Body of pancreas (tissue), 4 donors: Measurements from ENCODE around the gene GRIN2D.

ENCODE experiments used
- POLR2A ChIP-seq, 3 donors: fragments of 450-650 bp; IDR thresholded peaks; one replicate each; pipeline ENCODE4 v1.6.1; 2016; ENCODE audit warnings: antibody characterized with exemption in 3 of 3, mild to moderate bottlenecking in 2 of 3
- TF ChIP-seq, protein P1 (sequence below), 7 experiments: fragments of 450-650 bp in 4 of 7; fragments of 200-600 bp in 3 of 7; sonication (generic) in 3 of 7; IDR thresholded peaks; one replicate each; pipeline ENCODE4 v1.5.1; 2016 to 2019; ENCODE audit warnings: antibody characterized with exemption in 7 of 7

DNA sequence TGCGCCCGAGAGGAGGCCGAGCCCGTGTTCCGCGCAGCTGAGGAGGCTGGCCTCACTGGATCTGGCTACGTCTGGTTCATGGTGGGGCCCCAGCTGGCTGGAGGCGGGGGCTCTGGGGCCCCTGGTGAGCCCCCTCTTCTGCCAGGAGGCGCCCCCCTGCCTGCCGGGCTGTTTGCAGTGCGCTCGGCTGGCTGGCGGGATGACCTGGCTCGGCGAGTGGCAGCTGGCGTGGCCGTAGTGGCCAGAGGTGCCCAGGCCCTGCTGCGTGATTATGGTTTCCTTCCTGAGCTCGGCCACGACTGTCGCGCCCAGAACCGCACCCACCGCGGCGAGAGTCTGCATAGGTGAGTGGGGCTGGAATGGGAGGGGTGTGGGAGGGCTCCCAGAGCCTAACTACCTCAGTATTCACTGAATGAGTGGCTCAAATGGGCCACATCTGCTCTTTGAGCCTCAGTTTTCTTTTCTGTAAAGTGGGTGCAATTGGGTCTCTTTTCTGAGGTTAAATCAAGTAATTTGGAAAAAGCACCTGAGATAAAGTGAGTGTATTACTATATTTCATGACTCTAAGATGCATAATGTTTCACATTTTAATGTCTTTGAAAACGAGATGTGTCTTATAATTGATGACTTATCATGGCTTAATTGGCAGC lies 11.7 kb downstream of the GRIN2D start:
- TF ChIP-seq, protein P1, sequence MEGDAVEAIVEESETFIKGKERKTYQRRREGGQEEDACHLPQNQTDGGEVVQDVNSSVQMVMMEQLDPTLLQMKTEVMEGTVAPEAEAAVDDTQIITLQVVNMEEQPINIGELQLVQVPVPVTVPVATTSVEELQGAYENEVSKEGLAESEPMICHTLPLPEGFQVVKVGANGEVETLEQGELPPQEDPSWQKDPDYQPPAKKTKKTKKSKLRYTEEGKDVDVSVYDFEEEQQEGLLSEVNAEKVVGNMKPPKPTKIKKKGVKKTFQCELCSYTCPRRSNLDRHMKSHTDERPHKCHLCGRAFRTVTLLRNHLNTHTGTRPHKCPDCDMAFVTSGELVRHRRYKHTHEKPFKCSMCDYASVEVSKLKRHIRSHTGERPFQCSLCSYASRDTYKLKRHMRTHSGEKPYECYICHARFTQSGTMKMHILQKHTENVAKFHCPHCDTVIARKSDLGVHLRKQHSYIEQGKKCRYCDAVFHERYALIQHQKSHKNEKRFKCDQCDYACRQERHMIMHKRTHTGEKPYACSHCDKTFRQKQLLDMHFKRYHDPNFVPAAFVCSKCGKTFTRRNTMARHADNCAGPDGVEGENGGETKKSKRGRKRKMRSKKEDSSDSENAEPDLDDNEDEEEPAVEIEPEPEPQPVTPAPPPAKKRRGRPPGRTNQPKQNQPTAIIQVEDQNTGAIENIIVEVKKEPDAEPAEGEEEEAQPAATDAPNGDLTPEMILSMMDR (IDR thresholded peaks at IDR 0.05): no peak
- TF ChIP-seq POLR2A (IDR thresholded peaks at IDR 0.05): no peak
